Retinal pigment epithelial cell (primary cell): ENCODE results near the gene LHX1.

Experiments
- DNase-seq: peaks from one replicate; pipeline ENCODE4 v3.0.0-alpha.2; 2010; ENCODE audit warnings: low read depth
- H3K4me3 ChIP-seq: 2 replicates; pipeline ENCODE4 v1.5.1; 2011; ENCODE audit warnings: mild to moderate bottlenecking, low read length, control low read depth, moderate library complexity
- TF ChIP-seq, protein P1 (sequence below): conservative IDR thresholded peaks from 2 replicates; pipeline ENCODE4 v1.5.1; 2011; ENCODE audit warnings: low read depth, low read length, control low read depth, inconsistent platforms

Gene LHX1

DNA sequence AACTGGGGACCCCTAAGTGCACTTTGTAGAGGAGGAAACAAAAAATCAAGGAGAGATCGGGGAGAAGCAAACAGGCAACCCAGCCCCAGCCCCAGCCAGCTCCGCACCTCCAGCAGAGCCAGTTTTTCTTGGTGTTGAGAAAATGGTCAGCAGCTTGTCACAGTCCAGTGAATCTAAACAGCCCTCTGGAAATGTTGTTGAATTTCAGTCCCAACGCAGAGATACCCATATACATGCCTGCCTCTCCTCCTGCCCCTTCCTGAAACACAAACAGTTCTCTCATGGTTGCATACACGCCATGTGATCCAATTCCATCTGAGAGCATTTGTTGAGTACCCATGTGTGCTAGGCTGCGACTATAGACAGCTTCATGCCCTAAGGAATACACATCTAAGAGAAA lies 42.4 kb upstream of the LHX1 start:
- DNase-seq, result no peak
- no peak overlapping the region for H3K4me3 ChIP-seq
- TF ChIP-seq, protein P1, sequence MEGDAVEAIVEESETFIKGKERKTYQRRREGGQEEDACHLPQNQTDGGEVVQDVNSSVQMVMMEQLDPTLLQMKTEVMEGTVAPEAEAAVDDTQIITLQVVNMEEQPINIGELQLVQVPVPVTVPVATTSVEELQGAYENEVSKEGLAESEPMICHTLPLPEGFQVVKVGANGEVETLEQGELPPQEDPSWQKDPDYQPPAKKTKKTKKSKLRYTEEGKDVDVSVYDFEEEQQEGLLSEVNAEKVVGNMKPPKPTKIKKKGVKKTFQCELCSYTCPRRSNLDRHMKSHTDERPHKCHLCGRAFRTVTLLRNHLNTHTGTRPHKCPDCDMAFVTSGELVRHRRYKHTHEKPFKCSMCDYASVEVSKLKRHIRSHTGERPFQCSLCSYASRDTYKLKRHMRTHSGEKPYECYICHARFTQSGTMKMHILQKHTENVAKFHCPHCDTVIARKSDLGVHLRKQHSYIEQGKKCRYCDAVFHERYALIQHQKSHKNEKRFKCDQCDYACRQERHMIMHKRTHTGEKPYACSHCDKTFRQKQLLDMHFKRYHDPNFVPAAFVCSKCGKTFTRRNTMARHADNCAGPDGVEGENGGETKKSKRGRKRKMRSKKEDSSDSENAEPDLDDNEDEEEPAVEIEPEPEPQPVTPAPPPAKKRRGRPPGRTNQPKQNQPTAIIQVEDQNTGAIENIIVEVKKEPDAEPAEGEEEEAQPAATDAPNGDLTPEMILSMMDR, result no peak

DNA sequence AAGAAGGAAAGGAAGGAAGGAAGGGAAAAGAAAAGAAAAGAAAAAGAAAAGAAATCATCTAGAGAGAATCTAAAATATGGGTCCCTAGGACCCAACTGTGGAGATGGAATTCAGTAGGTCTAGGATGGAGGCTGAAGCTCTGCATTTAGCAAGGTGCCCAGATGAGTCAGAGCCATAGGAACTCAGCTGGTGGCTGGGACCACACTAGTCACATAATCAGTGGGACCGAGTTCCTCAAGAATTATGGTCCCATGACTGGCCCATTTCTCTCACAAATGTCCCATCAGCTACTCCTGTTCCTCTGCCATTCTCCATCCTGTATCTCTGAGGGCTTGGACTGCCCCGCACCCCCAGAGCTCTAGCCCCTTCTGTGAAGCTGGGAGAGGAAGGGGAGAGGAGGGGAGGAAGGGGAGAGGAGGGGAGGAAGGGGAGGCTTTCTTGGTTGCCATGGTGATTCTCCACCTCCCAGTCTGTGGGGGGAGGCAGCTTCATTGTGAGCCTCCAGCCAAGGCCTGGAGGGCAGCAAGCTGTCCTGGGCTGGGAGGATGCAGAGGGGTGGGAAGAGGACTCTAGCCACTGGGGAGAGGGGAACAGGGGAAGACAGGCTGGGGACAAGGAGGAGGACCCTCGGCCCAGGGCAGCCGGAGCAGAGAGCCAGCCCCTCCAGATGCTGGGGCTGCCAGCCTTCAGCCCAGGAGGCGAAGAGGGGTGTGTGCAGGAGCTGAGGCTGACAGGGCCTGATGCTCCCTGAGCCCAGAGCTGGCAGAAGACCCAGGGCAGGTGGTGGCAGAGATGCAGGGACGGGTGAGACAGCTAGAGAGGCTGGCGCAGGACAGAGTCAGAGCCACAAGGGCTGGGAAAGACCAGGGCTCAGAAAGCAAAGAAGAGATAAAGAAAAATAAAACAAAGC lies 37.8 kb upstream of the LHX1 start:
- no peak for DNase-seq
- TF ChIP-seq, protein P1, result no peak
- no peak overlapping the region for H3K4me3 ChIP-seq

DNA sequence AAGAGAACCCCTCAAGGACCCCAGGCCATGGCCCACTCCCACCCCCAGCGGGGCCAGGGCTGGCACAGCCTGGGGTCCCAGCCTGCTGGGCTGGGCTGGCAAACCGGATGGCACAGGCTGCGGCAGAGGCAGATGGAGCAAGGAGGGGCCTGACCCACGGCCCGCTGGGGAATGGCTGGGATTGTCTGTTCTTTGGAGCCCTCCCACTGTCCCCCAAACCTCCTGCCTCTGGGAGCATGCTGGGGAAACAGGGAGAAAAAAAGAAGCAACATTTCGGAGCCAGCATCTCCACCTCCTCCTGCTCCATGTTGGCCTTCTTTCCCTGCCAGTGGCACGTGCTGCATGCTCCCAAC lies 37.1 kb upstream of the LHX1 start:
- H3K4me3 ChIP-seq, result no peak overlapping the region
- TF ChIP-seq, protein P1, result no peak
- no peak for DNase-seq

DNA sequence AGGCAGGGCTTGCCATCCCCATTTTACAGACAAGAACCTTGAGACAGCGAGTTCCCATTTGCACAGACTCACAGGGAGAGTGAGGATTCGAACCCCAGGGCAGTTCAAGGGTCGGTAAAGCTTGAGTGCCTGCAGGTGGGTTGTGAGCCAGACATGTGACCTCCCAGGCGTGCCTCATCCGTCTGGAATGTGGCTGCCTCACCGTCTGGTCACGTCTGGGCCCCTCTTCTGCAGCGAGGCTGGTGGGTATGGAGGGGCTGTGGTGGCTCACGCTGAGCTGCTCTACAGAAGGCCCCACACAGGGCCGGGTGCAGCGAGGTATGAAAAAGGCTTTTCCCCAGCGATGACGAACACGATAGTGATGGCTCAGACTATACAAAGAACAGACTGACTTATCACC lies 35.8 kb upstream of the LHX1 start:
- peak; percentile 79 for DNase-seq
- H3K4me3 ChIP-seq, result no peak overlapping the region
- TF ChIP-seq, protein P1, result no peak

DNA sequence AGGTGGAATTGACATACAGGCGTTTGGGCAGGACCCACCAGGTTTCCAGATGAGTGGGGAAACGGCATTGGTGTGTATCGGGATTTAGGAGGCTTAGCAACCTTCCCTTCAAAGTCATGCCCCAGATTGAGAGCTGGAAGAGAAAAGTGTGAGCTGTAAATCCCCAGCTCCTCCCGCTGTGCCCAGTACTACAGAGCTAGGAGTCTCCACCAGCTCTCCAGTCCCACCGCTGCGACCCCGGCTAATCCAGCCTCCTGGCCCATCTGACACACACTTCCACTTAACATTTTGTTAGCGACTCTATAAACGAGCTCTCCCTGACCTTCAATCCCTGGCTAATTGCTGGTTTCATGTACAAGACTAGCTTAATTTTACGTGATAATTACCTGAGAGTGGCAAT lies 29.9 kb upstream of the LHX1 start:
- DNase-seq, result no peak
- TF ChIP-seq, protein P1, result no peak
- H3K4me3 ChIP-seq, result no peak overlapping the region

DNA sequence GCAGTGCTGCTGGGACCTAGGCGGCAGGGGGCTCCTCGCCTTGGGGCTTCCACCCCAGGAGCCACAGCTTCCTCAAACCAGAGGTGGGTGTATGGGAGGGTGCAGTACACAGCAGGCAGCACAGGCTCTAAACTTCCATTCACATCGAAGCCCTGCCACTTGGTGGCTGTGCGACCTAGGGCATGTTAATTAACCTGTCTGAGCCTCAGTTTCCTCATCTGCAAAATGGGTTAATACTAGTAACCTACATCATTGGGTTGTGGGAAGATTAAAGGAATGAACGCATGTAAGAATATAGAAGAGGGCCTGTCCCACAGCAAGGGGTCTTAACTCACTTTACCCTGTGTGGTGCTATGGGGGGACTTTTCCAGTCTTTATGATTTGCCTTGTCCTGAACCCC lies 26.8 kb upstream of the LHX1 start:
- H3K4me3 ChIP-seq, result no peak overlapping the region
- TF ChIP-seq, protein P1, result no peak
- no peak for DNase-seq

DNA sequence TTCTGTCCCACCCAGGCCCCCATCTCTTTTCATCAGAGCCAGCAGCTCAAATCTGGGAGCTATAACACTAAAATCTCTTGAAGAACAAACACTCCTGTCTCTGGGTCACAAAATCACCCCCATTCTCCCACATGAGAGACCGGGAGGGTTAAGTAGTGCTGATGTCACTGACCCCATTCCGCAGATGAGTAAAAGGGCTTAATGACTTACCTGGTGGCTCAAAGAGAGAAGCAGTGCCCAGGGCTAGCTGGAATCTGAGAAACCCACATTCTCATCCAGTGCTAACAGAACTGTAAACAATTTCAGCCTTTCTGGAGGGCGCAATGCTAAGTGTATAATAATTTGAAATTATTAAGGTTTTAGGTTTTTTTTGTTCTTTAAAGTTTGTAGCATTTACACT lies 26.3 kb upstream of the LHX1 start:
- TF ChIP-seq, protein P1, result no peak
- no peak for DNase-seq
- no peak overlapping the region for H3K4me3 ChIP-seq
